Panc1 (cell line): ENCODE data around the gene COL6A2. TPM values are rescaled to one million over a fixed set of nuclear protein-coding genes. Genes with fewer than 3 reads are reported as not detected.

Experiments used
- ATAC-seq: fragments of 200-7000 bp; cut with Tn5 transposase; 2 replicates; pipeline ENCODE4 v1.9.1; 2020; ENCODE audit warnings: mild to moderate bottlenecking, moderate library complexity
- BruUV-seq: library from RNA; stranded (reverse); fragments of 400-500 nt; replicated peaks from 2 replicates; lab custom pipeline; 2021; lab: Mats Ljungman, UMichigan
- CTCF ChIA-PET: fragments of 300-600 bp; sonication (Branson Sonifier 250); formaldehyde crosslinking; loops from one replicate; lab custom pipeline; 2022; ENCODE audit warnings: antibody characterized with exemption; lab: Charles Lee
- POLR2A ChIA-PET: fragments of 300-600 bp; sonication (Branson Sonifier 250); formaldehyde crosslinking; loops from one replicate; lab custom pipeline; 2022; ENCODE audit warnings: antibody characterized with exemption; lab: Charles Lee
- DNase-seq: peaks from one replicate; pipeline ENCODE4 v3.0.0-alpha.2; 2010; ENCODE audit warnings: low read depth, low spot score
- H3K27ac ChIP-seq: 2 replicates; pipeline ENCODE4 v1.5.1; 2011; ENCODE audit warnings: mild to moderate bottlenecking, low read length, inconsistent platforms
- H3K27me3 ChIP-seq: fragments of 200-500 bp; sonication (Bioruptor generic); 2 replicates; pipeline ENCODE4 v1.6.0; 2014; ENCODE audit warnings: low read length, inconsistent platforms; ENCODE audit not compliant: control insufficient read depth, insufficient read depth
- H3K36me3 ChIP-seq: fragments of 200-500 bp; sonication (Bioruptor generic); 2 replicates; pipeline ENCODE4 v1.5.1; 2014; ENCODE audit warnings: inconsistent platforms, mild to moderate bottlenecking, low read length, moderate library complexity; ENCODE audit not compliant: control insufficient read depth, insufficient read depth
- H3K4me1 ChIP-seq: 2 replicates; pipeline ENCODE4 v1.5.1; 2011; ENCODE audit warnings: inconsistent platforms, mild to moderate bottlenecking, low read length, moderate library complexity; ENCODE audit not compliant: control insufficient read depth, insufficient read depth
- H3K4me3 ChIP-seq, 2 experiments: 2 replicates each; pipeline ENCODE4 v1.5.1; 2011 to 2012; ENCODE audit warnings: low read depth in 2 of 2, low read length in 2 of 2, mild to moderate bottlenecking in 2 of 2, inconsistent platforms in 1 of 2, moderate library complexity in 1 of 2
- H3K9me3 ChIP-seq: fragments of 200-500 bp; sonication (Bioruptor generic); 2 replicates; pipeline ENCODE4 v1.5.1; 2014; ENCODE audit warnings: low read depth, mild to moderate bottlenecking, inconsistent platforms, low read length, moderate library complexity; ENCODE audit not compliant: control insufficient read depth, insufficient read depth
- CTCF ChIP-seq: fragments of 450-650 bp; IDR thresholded peaks from 2 replicates; pipeline ENCODE4 v1.5.1; 2017; ENCODE audit warnings: mild to moderate bottlenecking
- POLR2AphosphoS5 ChIP-seq: IDR thresholded peaks from 2 replicates; pipeline ENCODE4 v1.6.1; 2012; ENCODE audit warnings: mild to moderate bottlenecking, low read depth, low read length, moderate library complexity
- REST ChIP-seq, 2 experiments: IDR thresholded peaks; 2 replicates each; pipeline ENCODE4 v1.6.1; 2011 to 2012; ENCODE audit warnings: low read depth in 2 of 2, control low read depth in 1 of 2, low read length in 1 of 2, mild to moderate bottlenecking in 1 of 2, moderate library complexity in 1 of 2; ENCODE audit not compliant: insufficient read depth in 1 of 2
- SIN3A ChIP-seq: IDR thresholded peaks from 2 replicates; pipeline ENCODE4 v1.6.1; 2012; ENCODE audit warnings: low read depth, mild to moderate bottlenecking, low read length, moderate library complexity, borderline replicate concordance; ENCODE audit not compliant: insufficient read depth
- TCF7L2 ChIP-seq: IDR thresholded peaks from 2 replicates; pipeline ENCODE4 v1.6.1; 2011; ENCODE audit warnings: mild to moderate bottlenecking, low read depth, low read length, inconsistent platforms
- in situ Hi-C: cut with HindIII; loops from 2 replicates; pipeline ENCODE4 v1.10.0; 2016; ENCODE audit warnings: low sequenced_read_pairs, low pct_unique_long_range_greater_than_20kb
- intact Hi-C: fragments of 100-400 bp; cut with micrococcal nuclease; formaldehyde crosslinking; loops from one replicate; pipeline ENCODE4 v1.10.0; 2022; ENCODE audit not compliant: unreplicated experiment
- total RNA-seq: library from RNA; stranded (reverse); gene quantifications from one replicate; pipeline ENCODE4 v1.2.1, GENCODE V29; 2021; ENCODE audit not compliant: unreplicated experiment

The COL6A2 gene
- total RNA-seq, 1 experiment from 2014 or later = 29.9 TPM

GRCh38 chr21:46128106-46128932 lies 30.4 kb downstream of the COL6A2 start:
- BruUV-seq = no TSS peak
- no peak for ATAC-seq
- no peak for TF ChIP-seq SIN3A
- no peak for TF ChIP-seq REST (IDR thresholded peaks at IDR 0.05; ENCODE audit: insufficient read depth in 1 of 2, low read depth in 2 of 2, low read length in 1 of 2)
- no peak for TF ChIP-seq CTCF
- TF ChIP-seq POLR2AphosphoS5 = no peak
- no peak for TF ChIP-seq TCF7L2

GRCh38 chr21:46128933-46129571 lies 31.1 kb downstream of the COL6A2 start:
- CTCF ChIA-PET = no interaction called here
- POLR2A ChIA-PET = no interaction called here

More at GRCh38 chr21:46128106-46128932, 30.4 kb downstream of the COL6A2 start:
- POLR2A ChIA-PET = no interaction called here
- H3K9me3 ChIP-seq = no peaks in the 10 kb centered on the region
- no peak overlapping the region for H3K27ac ChIP-seq
- no peaks in the 10 kb centered on the region for H3K36me3 ChIP-seq
- in situ Hi-C loops (no loop called here), intact Hi-C loops (no loop called here)
- H3K4me1 ChIP-seq = no peaks in the 10 kb centered on the region
- CTCF ChIA-PET = no interaction called here
- no peaks in the 10 kb centered on the region for H3K27me3 ChIP-seq
- no peak overlapping the region for H3K4me3 ChIP-seq
- DNase-seq = no peak

More at GRCh38 chr21:46128933-46129571, 31.1 kb downstream of the COL6A2 start:
- BruUV-seq = no TSS peak
- DNase-seq (no peak), ATAC-seq (no peak)
- no peak for TF ChIP-seq SIN3A
- no peak for TF ChIP-seq TCF7L2
- TF ChIP-seq REST (IDR thresholded peaks at IDR 0.05; ENCODE audit: insufficient read depth in 1 of 2, low read depth in 2 of 2, low read length in 1 of 2) = no peak
- no peak for TF ChIP-seq CTCF
- no peak for TF ChIP-seq POLR2AphosphoS5
- Histone ChIP-seq H3K27me3 (no peaks in the 10 kb centered on the region), H3K4me1 (no peaks in the 10 kb centered on the region), H3K36me3 (no peaks in the 10 kb centered on the region), H3K27ac (no peak overlapping the region), H3K4me3 (no peak overlapping the region), H3K9me3 (no peaks in the 10 kb centered on the region)
- in situ Hi-C loops = no loop called here
- intact Hi-C loops = no loop called here
